Activated B cell treated with CpG ODN at 0.5 μM for 24 hours (primary cell): Measurements from ENCODE around the gene RECQL5. TPM values are rescaled to one million over a fixed set of nuclear protein-coding genes. Genes with fewer than 3 reads are reported as not detected.
A peak's percentile ranks its signal among the peaks of the same experiment; 100 is the strongest.

Experiments
- ATAC-seq: fragments of 200-7000 bp; cut with Tn5 transposase; one replicate; pipeline ENCODE4 v1.10.0; 2021; ENCODE audit warnings: low read depth, mild to moderate bottlenecking, moderate library complexity
- CTCF ChIA-PET: fragments of 350-600 bp; sonication (Branson Sonifier 250); formaldehyde crosslinking; loops from one replicate; lab custom pipeline; 2021; ENCODE audit warnings: antibody characterized with exemption; lab: Charles Lee
- POLR2A ChIA-PET: fragments of 350-600 bp; sonication (Branson Sonifier 250); formaldehyde crosslinking; loops from one replicate; lab custom pipeline; 2021; ENCODE audit warnings: antibody characterized with exemption; lab: Charles Lee
- DNase-seq: peaks from one replicate; pipeline ENCODE4 v3.0.0; 2022
- H3K27ac Mint-ChIP-seq: one replicate; pipeline ENCODE4 v1.8.0; 2020; ENCODE audit warnings: mixed read lengths
- H3K27me3 Mint-ChIP-seq: one replicate; pipeline ENCODE4 v1.8.0; 2021; ENCODE audit warnings: mixed read lengths
- H3K36me3 Mint-ChIP-seq: one replicate; pipeline ENCODE4 v1.8.0; 2021; ENCODE audit warnings: low read depth, mixed read lengths
- H3K4me1 Mint-ChIP-seq: one replicate; pipeline ENCODE4 v1.8.0; 2021; ENCODE audit warnings: mixed read lengths
- H3K4me3 Mint-ChIP-seq: one replicate; pipeline ENCODE4 v1.8.0; 2020; ENCODE audit warnings: mild to moderate bottlenecking, mixed read lengths
- H3K9me3 Mint-ChIP-seq: one replicate; pipeline ENCODE4 v1.8.0; 2020; ENCODE audit warnings: mixed read lengths
- CTCF ChIP-seq: fragments of 200-600 bp; IDR thresholded peaks from one replicate; pipeline ENCODE4 v1.8.0; 2022; ENCODE audit warnings: antibody characterized with exemption, mild to moderate bottlenecking
- intact Hi-C: fragments of 100-400 bp; cut with micrococcal nuclease; formaldehyde crosslinking; loops from one replicate; pipeline ENCODE4 v1.15.1; 2024
- total RNA-seq: library from RNA; stranded (reverse); gene quantifications from 2 replicates; pipeline ENCODE4 v1.2.3, GENCODE V29; 2022

Gene RECQL5
- total RNA-seq, 1 donor from 2014 or later: 65.4 TPM

DNA sequence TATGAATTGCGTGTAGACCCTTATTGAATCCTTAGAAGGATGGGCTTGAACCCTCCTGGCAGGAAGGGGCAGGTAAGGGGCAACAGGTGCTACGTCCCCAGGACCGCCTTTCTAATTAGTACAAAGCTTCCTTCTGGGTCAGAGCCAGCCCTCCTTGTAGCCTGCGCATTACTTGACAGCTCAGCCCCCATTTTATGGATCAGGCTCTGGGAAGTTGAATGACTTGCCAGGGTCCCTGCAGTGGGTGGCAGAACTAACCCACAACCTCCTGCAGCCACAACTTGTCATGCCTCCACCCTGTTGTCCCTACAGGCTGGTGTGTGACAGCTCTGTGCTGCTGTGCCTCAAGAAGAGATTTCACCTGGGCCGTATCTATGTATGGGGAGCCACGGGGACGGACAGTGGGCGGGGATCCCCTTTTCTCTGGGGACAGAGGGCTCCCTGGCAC is 76.6 kb downstream of the RECQL5 start:
- Mint-ChIP-seq H3K27ac (no peak overlapping the region), H3K4me3 (peak overlapping the region; percentile 35), H3K36me3 (peaks cover 2% of the 10 kb centered on the region), H3K4me1 (peaks cover 16% of the 10 kb centered on the region), H3K9me3 (no peaks in the 10 kb centered on the region), H3K27me3 (no peaks in the 10 kb centered on the region)
- intact Hi-C loops: no loop called here
- CTCF ChIA-PET: interaction anchor here (1.2 to 1.6 kb wide), 2 partner anchors 43 to 160 kb away, joined by 3 to 10 read pairs; partner anchors contain the start of gene SMIM5
- TF ChIP-seq CTCF: no peak
- POLR2A ChIA-PET: interaction anchor here (0.6 to 1.0 kb wide), 4 partner anchors 8 to 74 kb away, joined by 3 to 5 read pairs (median 4); partner anchors contain the start of gene TSEN54
- no peak for ATAC-seq
- no peak for DNase-seq

- ChIA-PET POLR2A (interaction anchor here (0.6 to 1.0 kb wide), 3 partner anchors 8 to 73 kb away, joined by 4 to 5 read pairs (median 5); partner anchors contain the start of gene TSEN54), CTCF (interaction anchor here (1.2 to 2.2 kb wide), 3 partner anchors 43 to 160 kb away, joined by 3 to 14 read pairs (median 10); partner anchors contain the start of genes SMIM5 and TSEN54)
- intact Hi-C loops: loop anchor here (1.0 to 5.0 kb wide), 6 partner anchors 19 to 319 kb away; partner anchors contain the start of genes MIF4GD and TSEN54
- TF ChIP-seq CTCF: no peak
- Mint-ChIP-seq H3K4me1 (peaks cover 16% of the 10 kb centered on the region), H3K36me3 (peaks cover 2% of the 10 kb centered on the region), H3K27me3 (no peaks in the 10 kb centered on the region), H3K9me3 (no peaks in the 10 kb centered on the region), H3K4me3 (peak overlapping the region; percentile 35), H3K27ac (no peak overlapping the region)
- DNase-seq (no peak), ATAC-seq (no peak)
Measured at GRCh38 chr17:75589919-75590303, 77.0 kb downstream of the RECQL5 start.

GRCh38 chr17:75589012-75589918 is 77.7 kb downstream of the RECQL5 start:
- H3K9me3 Mint-ChIP-seq: no peaks in the 10 kb centered on the region
- CTCF ChIA-PET: interaction anchor here (1.2 to 2.2 kb wide), 8 partner anchors 9 to 164 kb away, joined by 3 to 14 read pairs (median 6); partner anchors contain the start of genes SMIM5 and TSEN54
- POLR2A ChIA-PET: interaction anchor here (0.7 to 2.7 kb wide), 19 partner anchors 16 to 515 kb away, joined by 3 to 29 read pairs (median 4); partner anchors contain the start of genes LLGL2, NUP85, SLC25A19 and TMEM94
- TF ChIP-seq CTCF: no peak
- no peaks in the 10 kb centered on the region for H3K27me3 Mint-ChIP-seq
- ATAC-seq (peak; percentile 84), DNase-seq (peak; percentile 97)
- peak overlapping the region; percentile 84 for H3K4me3 Mint-ChIP-seq
- peak overlapping the region; percentile 73 for H3K27ac Mint-ChIP-seq
- H3K36me3 Mint-ChIP-seq: peaks cover 2% of the 10 kb centered on the region
- peaks cover 16% of the 10 kb centered on the region for H3K4me1 Mint-ChIP-seq
- intact Hi-C loops: loop anchor here (1.0 to 5.0 kb wide), 6 partner anchors 18 to 318 kb away; partner anchors contain the start of genes MIF4GD and TSEN54

DNA sequence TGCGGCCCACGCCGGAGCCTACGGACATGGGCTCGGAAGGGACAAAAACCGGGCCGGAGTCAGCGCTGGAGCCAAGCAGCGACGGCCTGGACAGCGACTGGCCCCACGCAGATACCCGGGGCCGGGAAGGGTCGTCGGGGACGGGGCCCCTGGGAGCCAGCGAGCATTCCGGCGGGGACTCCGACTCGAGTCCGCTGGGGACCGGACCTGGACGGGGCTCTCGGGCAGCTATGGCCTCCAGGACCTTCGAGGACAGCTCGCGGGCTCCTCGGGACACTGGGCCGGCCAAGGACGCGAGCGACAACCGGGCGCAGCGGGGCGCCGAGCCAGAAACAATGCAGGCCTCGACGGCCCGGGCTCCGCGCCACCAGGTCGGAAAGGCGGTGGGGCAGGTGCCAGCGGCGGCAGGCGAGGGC is 78.3 kb downstream of the RECQL5 start:
- Mint-ChIP-seq H3K9me3 (no peaks in the 10 kb centered on the region), H3K4me3 (peak overlapping the region; percentile 78), H3K27ac (peak overlapping the region; percentile 61), H3K4me1 (peaks cover 16% of the 10 kb centered on the region), H3K36me3 (peaks cover 2% of the 10 kb centered on the region), H3K27me3 (no peaks in the 10 kb centered on the region)
- intact Hi-C loops: loop anchor here (1.0 to 5.0 kb wide), 7 partner anchors 17 to 318 kb away; partner anchors contain the start of genes LLGL2, MIF4GD and TSEN54
- ChIA-PET CTCF (interaction anchor here (0.7 to 2.2 kb wide), 8 partner anchors 9 to 165 kb away, joined by 3 to 14 read pairs (median 4); partner anchors contain the start of genes SMIM5 and TSEN54), POLR2A (interaction anchor here (0.5 to 2.7 kb wide), 25 partner anchors 9 to 515 kb away, joined by 3 to 29 read pairs (median 4); partner anchors contain the start of genes LLGL2, NUP85, SLC25A19 and TMEM94)
- no peak for TF ChIP-seq CTCF
- DNase-seq (no peak), ATAC-seq (peak; percentile 16)
